NCI-H2081 treated with DMSO at 0.1 percent for 48 hours (cell line): ENCODE data around the gene EMX1.
"Not testable (repeated sequence)": the region's sequence is repeated elsewhere in the genome, so short reads cannot be mapped to it uniquely, and the experiment has no call there.

ENCODE experiments used
- DNase-seq: peaks from one replicate; lab custom pipeline; 2025; lab: John Stamatoyannopoulos, UW

Gene EMX1

DNA sequence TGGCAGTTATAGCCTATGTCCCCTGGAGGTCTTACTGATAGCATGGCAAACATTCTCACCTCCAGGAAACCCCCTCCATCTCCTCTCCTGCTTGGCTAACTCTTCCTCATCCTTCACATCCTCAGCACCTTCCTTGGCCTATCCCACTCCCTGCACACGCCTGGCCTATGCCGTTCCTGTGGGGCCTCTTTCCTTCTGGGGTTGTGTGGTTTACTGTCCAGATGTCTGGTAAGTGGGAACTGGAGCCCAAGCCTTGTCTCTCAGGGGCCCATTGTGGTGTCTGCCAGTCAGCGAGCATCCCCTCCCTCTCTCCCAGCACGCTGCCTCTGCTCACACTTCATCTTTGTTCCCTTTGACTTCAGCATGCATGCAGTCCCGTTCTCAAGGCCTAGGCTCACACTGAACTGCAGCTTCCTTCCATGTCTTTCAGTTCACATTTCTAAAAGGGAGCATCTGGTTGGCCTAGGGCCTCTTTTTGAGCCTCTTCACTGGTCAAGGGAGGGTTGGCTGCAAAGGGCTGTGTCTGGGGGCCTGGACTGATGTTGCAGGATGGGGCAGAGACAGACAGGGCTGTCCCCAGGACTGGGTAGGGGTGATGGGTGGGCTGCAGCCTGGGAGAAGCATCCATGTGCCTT lies 17.0 kb upstream of the EMX1 start:
- DNase-seq = no peak

DNA sequence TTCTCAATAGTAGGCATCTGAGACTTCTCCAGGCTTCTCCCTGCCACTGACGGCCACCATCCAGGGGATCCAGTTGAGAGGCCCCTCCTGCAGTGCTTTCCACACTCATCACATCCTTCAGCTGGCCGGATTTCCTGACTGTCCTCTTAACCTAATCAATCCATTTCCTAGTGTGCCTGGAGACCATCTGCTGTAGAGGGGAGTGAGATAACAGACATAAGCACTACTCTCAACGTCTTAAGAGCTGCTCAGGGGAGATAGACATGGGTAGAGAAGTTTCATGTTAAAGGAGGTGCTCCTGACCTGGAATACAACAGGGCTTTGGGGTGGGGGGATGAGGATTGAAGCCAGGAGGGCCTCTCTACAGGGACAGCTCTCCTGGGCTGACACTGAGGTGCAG lies 15.9 kb upstream of the EMX1 start:
- DNase-seq = no peak

DNA sequence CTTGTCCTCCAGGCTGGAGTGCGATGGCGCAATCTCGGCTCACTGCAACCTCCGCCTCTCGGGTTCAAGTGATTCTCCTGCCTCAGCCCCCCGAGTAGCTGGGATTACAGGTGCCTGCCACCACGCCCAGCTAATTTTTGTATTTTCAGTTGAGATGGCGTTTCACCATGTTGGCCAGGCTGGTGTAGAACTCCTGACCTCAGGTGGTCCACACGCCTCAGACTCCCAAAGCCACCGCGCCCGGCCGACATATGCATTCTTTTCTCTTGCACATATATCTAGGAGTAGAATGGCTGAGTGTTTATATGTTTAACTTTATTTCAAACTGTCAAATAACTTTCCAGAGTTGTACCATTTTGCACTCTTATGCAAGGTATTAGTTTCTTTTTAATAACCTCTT lies 9.9 kb upstream of the EMX1 start:
- DNase-seq = not testable (repeated sequence)

DNA sequence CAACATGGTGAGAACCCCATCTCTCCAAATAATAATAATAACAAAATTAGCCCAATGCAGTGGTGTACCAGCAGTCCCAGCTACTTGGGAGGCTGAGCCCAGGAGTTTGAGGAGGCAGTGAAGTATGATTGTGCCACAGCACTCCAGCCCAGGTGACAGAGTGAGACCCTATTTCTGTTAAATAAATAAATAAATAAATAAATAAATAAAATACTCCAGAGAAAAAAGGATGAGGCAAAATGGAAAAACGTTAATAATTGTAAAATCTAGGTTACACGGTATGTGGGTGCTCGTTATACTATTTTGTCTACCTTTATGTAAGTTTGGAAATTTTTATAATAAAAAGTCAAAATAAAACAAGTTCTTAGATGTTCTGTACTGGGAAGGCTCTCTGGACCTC lies 8.6 kb upstream of the EMX1 start:
- no peak for DNase-seq

DNA sequence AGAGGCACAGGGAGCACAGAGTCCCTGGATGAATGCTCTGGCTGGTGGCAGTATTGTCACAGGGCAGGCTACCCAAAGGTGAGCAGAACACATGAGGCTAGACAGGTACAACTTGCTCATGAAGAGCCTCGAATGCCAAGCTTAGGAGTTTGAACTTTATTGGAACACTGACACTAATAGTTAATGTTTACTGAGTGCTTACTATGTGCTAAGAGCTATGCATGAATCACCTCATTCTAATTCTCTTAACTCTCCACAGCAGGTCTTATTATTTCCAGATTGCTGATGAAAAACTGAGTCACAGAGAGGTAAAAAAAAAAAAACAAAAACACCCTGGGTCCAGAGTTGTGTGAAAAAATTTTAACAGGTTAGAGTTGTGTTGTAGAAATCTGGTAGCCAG lies 6.1 kb upstream of the EMX1 start:
- no peak for DNase-seq

DNA sequence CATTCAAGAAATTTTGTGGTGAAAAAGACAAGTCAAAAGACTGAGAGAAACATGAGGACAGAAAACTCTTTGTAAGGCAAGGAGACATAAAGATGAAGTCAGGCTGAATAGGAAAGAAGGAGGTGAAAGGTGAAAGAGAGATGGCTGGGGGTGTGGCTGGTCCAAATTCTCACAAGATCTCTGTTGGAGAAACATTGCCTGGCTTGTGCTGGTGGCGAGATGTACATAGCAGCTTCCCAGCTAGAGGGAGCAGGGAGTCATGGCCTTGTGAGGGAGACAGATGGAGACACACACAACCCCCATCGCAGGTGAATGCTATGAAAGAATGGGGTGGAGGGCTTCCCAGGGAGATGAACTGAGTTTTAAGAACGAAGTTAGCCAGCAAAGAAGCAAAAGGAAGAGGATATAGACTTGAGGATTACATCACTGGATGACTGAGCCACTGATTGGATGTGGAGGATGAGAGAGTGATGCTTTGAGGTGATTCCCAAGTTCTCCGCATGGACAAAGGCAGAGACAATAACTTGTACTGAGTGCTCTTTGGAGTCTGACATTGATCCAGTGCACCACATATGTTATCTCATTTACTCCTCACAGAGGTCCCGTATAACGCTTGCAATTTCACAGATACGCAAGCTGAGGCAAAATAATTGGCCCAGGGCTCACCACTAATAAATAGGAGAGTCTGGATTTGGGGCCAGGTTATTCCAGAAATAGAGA lies 3.7 kb upstream of the EMX1 start:
- DNase-seq = no peak

DNA sequence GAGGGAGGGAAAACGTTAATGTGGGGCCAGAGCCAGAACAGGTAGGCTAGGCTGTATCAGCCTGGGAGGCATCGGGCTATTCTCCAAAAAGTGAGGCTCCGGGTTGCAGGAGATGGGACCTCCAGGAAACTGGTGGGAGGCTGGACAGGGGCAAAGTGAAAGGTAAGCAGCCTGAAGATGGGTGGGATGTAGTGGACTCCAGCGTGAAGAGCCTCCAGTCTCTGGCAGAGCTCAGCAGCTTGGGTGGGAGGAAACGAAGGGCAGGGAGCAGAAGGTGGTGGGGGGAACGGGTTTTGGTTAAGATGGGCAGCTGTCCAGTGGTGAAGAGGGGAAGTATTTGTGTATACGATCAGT lies 3.1 kb upstream of the EMX1 start:
- no peak for DNase-seq

DNA sequence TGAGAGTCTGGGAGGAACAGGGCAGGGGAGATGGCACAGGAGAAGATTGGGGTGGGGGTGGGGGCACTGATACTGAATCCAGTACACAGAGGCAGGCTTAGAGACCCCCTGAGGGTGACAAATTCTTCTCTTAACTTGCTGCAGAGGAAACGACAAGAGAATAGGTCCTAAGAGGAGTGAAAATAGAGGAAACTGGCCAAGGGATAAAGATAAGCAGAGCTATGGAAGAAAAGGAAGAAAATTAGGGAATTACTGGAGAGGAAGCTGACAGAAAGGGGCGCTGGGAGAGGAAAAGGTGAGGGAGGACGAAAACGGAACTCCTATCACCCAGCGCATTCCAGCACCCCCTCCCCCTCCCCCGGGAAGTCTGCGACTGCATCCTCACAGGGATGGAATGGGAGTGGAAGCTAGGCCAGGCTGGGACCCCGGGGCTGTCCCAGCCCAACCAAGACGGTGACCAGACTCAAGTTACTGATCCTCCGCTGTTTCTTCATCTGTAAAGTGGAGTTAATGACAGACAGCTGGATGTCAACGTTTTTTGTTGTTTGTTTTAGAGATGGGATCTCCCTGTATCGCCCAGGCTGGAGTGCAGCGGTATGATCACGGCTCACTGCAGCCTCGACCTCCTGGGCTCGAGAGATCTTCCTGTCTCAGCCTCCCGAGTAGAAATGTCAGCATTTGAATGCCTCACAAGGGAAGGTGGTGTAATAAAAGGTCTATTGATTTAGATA lies 2.6 kb upstream of the EMX1 start:
- no peak for DNase-seq

DNA sequence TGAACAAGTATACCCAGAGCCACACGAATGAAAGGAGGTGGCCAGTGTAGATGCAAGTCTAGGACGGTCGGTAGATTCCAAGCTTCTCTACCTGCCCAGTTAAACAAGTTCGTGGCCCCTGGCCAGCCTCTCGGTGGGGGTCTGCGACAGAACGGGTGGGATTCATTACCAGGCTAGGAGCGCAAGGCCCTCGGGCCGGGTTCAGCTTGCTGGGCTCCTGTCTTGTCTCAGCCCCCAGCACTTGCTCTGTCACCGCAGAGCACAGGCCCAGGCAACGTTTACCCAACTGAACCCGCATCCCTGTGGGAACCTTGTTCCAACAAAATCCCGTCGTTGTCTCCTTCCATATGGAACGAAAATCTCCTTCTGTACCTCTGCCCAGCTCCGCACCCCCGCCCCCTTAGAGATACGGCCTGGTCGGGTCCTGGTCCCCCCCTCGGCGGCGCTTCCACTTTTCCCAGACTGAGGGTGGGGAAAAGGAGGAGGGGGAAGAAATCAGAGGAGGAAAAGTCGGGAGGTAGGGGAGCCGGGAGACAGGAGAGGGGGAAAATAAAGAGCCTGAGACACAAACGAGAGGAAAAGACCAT lies 1.9 kb upstream of the EMX1 start:
- no peak for DNase-seq

DNA sequence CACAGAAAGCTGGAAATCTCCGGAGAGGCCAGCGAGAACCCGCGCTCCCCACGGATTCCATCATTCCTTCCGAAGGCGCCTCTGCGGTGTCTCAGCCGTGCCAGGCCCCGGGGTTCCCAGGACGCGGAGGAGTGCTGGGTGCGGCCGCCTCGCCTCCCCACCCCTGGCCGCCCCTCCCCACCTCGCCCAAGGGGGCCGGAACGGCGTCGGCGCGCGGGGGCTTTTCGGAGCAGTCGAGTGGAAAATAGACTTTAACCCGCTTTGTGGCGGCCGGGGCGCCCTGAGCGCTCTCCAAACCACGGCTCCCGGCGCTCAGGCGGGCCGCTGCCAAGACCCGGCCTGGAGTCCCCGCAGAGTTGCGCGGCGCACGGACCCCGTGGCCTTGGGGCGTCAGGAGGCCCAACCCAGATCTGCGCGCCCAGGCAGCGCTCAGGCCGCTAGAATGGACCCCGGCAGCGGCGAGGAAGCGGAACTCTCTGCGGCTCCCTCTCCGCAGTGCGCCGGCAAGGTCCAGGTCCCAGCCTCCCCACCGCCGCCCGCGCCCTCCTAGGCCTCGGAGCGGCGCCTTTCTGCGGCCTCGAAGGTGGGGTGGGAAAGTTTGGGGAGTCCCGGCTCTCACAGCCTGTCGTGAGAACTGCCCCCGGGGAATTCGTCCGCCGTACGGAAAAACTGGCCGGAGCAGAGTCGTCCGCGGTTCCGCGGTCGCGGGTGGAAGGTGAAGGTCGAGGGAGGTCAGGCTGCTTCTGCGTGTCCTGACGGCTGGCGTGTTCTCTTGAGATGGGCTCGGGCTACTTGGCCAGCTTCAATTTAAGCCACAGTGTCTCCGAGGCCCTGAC lies 1.2 kb upstream of the EMX1 start:
- DNase-seq = no peak

DNA sequence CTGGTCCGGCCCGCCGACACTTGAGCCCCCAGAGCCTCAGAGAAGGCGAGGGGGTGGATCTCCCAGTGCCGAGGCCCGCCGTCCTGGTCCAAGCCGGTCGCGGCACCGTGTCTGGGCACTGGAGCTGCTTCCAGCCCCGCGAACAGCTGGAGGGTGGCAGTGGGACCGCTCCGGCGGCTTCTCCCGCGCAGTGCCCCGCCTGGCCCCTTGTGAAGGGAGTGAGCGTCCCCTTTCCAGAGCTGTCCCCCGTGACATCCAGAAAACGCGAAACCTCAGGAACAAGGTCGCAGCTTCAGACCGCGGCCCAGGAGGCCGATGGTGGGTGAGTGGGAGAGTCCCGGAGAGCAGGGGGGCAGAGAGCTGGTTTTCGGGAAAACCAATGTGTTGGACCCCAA lies 579 bp upstream of the EMX1 start:
- DNase-seq = no peak

DNA sequence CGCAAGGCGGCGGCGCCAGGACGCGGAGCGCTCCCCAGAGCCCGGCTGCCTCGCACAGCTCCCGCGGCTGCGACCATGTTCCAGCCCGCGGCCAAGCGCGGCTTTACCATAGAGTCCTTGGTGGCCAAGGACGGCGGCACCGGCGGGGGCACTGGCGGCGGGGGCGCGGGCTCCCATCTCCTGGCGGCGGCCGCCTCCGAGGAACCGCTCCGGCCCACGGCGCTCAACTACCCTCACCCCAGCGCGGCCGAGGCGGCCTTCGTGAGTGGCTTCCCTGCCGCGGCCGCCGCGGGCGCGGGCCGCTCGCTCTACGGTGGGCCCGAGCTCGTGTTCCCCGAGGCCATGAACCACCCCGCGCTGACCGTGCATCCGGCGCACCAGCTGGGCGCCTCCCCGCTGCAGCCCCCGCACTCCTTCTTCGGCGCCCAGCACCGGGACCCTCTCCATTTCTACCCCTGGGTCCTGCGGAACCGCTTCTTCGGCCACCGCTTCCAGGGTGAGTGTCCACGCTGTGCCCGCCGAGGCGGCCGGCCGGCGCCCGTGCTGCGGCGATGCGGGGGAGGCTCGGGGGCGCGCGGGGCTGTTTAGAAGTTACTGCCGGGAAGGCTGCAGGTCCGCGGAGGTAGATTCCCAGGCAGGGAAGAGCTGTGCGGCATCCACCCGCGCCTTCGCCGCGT lies 696 bp downstream of the EMX1 start:
- no peak for DNase-seq

DNA sequence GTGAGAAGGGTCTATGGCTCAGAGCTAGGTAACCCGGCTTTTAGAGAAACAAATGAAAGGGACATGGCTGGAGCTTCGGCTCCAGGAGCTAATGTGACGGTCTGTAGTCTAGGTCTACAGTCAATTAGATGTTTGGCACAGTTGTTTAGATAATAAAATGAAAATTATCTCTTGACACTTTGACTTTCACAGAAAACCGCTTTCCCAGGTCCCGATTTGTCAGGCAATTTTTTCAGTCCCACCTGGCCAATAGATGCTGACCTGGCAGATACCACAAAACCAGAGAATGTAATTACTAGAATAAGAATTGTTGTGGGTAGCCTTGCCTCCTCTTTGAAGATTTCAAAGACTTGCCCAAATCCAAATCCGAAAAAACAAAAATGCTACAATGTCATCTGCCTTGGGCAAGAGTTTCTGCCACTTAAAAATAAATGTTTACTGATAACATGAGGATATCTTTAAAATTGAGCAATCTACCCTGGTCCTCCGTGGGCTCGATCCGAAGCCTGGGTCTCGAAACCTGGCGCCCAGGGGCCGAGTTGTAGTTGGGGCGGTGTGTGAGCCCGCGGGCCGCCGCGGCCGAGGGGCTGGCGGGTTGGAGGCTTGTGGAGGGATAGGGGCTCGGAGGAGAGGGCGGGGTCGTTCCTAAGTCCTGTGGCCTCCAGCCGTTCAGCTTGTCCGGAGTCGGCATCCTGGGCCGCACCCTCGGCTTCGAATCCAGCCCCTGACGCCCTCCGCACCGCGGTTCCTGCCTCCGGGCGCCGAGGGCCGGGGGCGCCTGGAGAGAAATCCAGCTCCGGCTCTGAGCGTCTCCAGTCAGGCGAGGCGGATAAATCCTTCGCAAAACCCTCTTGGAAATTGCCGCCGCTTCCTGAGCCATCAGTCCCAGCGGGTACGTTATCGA lies 2.3 kb downstream of the EMX1 start:
- no peak for DNase-seq

DNA sequence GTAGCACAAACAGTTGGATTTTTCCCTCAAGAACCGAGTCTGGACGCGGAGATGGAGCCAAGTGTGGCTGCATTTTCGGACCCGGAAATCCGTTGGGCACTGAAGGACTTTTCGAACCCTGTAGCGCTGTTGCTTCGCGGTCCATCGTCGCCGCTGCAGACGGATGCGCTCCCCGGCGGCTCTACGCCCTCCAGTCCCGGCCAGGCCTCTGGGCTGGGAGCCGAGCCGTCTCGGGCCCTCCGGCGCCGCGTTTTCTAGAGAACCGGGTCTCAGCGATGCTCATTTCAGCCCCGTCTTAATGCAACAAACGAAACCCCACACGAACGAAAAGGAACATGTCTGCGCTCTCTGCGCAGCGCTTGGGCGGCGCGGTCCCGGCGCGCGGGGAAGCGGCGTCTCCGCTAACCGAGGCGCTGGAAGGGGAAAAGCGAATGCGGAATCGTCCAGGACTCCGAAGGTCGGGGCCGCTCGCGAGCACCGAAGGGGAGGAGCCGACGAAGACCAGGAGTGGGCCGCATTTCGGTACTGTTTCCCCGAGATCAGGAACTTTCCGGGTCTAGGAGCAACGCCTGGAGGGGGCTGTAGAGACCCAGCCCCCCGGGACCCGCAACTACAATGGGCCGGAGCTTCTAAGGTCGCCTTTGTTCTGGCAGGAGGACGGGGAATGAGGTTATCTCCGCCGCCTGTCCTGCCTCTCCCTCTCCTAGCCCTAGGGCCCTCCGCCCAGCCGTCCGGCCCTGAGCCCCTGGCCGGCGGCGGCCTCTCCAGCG lies 3.2 kb downstream of the EMX1 start:
- DNase-seq = no peak

DNA sequence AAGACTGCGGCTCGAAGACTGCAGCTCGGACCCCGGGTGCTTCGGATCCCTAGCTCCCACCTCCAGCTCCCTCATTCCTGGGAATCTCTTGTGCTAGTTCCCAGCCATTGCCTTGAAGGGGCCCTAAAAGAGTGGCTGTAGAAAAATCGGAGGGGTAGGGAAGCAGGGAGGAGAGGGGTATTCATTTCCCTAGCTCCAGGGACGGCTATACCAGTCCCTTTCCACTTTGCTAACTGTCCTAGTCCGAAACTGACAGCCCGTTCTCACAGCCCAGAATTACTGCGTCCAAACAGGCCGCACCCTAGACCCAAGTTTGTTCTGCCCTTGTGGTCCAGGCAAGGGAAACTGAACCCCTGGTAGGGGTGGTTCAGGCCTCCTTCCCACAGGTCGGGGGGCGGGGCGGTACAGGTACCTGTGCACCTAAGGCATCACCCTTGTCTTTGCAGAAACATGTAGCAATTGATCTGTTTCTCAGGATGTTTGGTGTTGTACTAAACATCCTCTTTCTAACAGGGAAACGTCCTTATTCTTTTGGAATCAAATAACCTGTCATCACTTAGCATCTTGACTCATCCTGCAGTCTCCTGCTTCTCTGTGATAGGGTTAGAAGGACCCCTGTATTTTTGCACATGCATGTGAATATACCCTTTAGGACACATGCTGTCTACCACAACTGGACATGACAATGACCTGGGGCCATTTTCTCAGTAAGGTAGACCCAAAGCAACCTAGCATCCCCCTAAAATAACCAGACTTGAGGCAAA lies 4.0 kb downstream of the EMX1 start:
- DNase-seq = no peak

DNA sequence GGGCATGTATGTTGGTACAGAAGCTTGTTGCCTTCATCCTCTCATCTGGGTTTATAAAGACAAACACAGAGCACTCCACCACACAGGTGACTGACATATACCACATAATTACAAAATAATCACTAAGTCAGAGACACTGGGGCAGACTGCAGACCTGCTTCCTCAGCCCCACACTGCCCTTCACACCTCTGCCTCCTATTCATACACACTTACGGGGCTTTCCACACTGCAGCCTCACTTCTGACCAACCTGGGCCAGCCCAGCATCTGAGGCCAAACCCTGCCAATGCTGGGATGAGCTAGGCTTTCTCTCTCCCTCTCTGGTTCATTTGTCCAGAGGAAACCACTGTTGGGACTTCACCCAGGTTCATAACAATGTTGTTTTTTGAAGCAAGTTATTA lies 4.5 kb downstream of the EMX1 start:
- DNase-seq = no peak

DNA sequence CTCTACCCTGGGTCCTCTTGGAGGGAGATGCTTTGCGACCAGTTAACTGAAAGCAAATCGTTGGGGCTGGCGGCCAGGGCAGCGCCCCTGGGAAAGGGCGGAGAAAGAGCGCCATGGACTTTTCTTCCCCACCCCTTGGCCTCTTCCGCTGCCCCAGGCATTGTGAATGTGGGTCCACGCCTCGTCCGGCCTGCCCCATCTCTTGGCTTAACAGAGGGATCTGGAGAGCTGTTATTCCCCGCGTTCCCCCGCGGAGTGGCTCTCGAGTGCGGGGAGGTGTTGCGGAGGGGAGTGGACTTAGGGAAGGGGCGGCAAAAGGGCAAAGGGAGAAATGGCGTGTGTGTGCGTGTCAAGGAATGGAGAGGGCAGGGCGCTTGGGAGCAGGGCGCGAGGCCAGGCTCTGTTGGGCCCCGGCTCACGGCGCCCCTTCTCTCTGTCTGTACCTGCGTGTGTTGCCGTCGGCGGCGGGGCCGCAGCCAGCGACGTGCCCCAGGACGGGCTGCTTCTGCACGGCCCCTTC lies 6.6 kb downstream of the EMX1 start:
- no peak for DNase-seq

DNA sequence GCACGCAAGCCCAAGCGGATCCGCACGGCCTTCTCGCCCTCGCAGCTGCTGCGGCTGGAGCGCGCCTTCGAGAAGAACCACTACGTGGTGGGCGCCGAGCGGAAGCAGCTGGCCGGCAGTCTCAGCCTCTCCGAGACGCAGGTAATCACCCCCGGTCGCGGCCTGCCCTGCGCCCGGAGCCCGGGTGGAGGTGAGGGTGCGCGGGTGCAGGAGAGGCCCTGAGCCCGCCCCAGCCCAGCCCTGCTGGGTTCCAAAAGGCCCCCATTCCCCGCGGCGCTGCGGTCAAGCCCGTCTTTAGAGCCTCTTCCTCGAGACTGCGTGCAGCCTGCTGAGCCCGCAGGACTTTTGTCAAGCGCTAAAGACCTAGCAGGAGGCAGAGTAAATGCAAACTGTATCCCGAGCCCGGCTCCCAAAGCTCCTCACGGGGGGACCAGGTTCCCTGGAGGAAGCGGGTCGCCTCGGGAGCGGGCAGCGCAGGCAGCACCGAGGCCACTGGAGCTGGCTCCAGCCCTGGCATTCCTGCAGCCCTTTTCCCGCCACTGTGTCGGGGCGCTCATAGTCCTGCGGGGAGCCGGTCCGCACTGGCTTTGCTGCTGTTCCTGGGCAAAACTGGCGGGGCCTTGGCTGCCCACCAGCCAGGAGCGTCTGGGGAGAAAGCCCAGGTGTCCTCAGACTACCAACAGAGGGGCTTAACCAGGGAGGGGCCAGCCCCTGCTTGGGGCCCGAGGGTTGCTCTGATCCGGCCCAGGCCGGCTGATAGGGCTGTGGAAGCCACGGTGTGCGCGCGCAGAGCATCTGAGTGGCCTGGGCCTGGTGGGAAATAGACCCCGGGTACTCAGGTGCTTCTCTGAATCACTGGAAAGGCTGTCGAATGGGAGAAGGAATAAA lies 7.3 kb downstream of the EMX1 start:
- DNase-seq = no peak
